ENCODE results near the gene GPS2.
"Not testable (repeated sequence)": the region's sequence is repeated elsewhere in the genome, so short reads cannot be mapped to it uniquely, and the experiment has no call there.

DNA sequence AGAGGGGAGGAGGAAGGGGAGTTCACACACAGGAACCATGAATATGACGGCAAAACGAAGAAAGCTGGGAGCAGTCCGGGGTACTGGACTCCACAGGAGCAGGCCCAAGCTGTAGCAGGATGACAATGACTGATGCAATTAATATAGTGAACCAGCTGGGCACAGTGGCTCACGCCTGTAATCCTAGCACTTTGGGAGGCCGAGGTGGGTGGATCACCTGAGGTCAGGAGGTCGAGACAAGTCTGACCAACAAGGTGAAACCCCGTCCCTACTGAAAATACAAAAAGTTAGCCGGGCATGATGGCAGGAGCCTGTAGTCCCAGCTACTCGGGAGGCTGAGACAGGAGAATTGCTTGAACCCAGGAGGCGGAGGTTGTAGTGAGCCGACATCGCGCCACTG is 20.6 kb upstream of the GPS2 start:
- TF ChIP-seq, protein P1, sequence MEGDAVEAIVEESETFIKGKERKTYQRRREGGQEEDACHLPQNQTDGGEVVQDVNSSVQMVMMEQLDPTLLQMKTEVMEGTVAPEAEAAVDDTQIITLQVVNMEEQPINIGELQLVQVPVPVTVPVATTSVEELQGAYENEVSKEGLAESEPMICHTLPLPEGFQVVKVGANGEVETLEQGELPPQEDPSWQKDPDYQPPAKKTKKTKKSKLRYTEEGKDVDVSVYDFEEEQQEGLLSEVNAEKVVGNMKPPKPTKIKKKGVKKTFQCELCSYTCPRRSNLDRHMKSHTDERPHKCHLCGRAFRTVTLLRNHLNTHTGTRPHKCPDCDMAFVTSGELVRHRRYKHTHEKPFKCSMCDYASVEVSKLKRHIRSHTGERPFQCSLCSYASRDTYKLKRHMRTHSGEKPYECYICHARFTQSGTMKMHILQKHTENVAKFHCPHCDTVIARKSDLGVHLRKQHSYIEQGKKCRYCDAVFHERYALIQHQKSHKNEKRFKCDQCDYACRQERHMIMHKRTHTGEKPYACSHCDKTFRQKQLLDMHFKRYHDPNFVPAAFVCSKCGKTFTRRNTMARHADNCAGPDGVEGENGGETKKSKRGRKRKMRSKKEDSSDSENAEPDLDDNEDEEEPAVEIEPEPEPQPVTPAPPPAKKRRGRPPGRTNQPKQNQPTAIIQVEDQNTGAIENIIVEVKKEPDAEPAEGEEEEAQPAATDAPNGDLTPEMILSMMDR (tag by site-specific recombination; IDR thresholded peaks at IDR 0.05) = not testable (repeated sequence)
- not testable (repeated sequence) for TF ChIP-seq ZNF707 (tag by site-specific recombination; IDR thresholded peaks at IDR 0.05); RBAK (tag by site-specific recombination; IDR thresholded peaks at IDR 0.05); ZBTB7A (tag by site-specific recombination; IDR thresholded peaks at IDR 0.05; ENCODE audit: low read depth); ZNF155 (tag by site-specific recombination; IDR thresholded peaks at IDR 0.05); ZNF324 (tag by site-specific recombination; IDR thresholded peaks at IDR 0.05)

Measured in HEK293 (cell line).